ENCODE data around the gene CHD2.

The CHD2 gene

GRCh38 chr15:92963794-92964193, 63.7 kb downstream of the CHD2 start:
- DNase-seq: no peak

- DNase-seq: no peak
These were observed 69.0 kb downstream of the CHD2 start for GRCh38 chr15:92968926-92969651.

GRCh38 chr15:92970656-92971055, 70.5 kb downstream of the CHD2 start:
- no peak for DNase-seq

- no peak for DNase-seq
These were observed 71.0 kb downstream of the CHD2 start for GRCh38 chr15:92971081-92971480.

GRCh38 chr15:92971713-92972112, 71.6 kb downstream of the CHD2 start:
- no peak for DNase-seq

GRCh38 chr15:92974183-92974915, 74.2 kb downstream of the CHD2 start:
- no peak for DNase-seq

- DNase-seq: no peak
These were observed 79.0 kb downstream of the CHD2 start for GRCh38 chr15:92979011-92979701.

DNA sequence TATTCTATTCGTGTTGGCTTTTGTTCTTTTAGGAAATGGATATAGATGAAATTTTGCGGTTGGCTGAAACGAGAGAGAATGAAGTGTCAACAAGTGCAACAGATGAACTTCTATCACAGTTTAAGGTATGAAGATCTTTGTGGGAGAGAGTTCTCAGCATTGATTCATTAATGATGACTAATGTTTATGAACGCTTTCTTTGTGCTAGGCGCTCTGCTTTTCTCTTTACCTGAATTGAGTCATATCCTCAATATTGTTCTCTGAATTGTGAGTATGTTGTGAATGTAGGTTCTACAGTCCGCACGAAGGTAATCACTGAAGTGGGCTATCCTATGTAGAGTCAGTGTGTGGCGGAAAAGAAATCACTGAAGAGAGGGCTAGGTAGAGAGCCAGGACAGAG, 81.2 kb downstream of the CHD2 start:
- DNase-seq: no peak

DNA sequence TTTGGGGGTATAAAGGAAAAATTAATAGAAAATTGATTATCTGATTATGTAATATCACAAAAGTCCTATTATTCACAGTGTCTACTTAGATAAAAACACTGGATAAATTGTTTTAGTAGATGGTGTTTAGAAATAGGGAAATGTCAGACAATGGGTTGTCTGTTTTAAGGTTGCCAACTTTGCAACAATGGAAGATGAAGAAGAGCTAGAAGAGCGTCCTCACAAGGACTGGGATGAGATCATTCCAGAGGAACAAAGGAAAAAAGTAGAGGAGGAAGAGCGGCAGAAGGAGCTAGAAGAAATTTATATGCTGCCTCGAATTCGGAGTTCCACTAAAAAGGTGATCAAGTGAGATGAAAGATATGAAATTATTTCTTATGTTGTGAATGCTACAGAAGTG, 84.0 kb downstream of the CHD2 start:
- DNase-seq: no peak

- DNase-seq: no peak
These were observed 89.3 kb downstream of the CHD2 start for GRCh38 chr15:92989470-92989869.

- no peak for DNase-seq
These were observed 89.9 kb downstream of the CHD2 start for GRCh38 chr15:92990031-92990430.

DNA sequence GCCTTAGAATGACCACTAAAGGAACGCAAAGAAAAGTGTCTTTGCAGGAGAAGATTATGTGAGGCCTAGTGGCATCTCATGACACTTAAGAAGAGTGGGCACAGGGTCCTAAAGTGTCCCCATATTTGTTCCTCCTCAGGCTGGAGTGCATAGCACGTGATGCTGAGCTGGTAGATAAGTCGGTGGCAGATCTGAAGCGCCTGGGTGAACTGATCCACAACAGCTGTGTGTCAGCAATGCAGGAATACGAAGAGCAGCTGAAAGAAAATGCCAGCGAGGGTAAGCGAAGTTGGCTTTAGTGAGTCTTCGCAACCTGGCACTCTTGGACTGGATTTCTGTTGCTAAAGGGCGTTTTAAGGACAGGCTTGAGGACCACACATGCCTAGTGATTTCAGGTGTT, 92.6 kb downstream of the CHD2 start:
- no peak for DNase-seq

GRCh38 chr15:92997821-92998220, 97.7 kb downstream of the CHD2 start:
- no peak for DNase-seq

DNA sequence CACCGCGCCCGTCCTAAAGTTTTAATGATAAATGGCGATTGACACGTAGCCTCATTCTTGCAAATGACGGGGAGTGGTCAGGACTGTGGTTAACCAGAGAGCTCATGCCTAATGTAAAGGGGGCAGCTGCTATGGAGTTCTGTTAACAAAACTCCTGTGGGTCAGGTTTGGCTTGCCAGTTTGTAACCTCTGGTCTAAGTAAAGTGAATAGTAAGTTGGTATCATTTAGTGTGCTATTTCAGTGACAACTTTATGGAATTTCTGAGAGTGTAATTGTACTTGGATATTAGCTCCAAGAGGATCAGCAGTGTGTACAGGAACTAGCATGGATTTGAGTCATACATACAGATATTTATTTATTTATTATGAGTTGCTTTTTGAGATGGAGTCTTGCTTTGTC, 101.0 kb downstream of the CHD2 start:
- DNase-seq: no peak

DNA sequence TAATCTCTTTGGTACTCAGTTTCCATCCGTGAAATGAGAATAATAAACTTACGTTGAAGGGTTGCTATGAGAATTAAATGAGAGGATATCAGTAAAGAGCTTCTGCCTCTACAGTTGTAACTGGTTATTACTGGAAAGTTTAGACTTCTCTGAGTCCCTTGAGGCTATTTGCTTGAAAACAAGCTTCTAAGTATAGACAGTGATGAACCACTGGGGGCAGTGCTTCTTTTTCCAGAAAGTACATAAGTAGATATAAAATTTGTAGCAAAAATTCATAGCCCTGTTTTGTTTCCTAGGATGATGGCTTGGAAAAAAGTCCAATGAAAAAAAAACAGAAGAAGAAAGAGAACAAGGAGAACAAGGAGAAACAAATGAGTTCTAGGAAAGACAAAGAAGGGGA, 101.8 kb downstream of the CHD2 start:
- no peak for DNase-seq

GRCh38 chr15:93005133-93005532, 105.0 kb downstream of the CHD2 start:
- DNase-seq: no peak

DNA sequence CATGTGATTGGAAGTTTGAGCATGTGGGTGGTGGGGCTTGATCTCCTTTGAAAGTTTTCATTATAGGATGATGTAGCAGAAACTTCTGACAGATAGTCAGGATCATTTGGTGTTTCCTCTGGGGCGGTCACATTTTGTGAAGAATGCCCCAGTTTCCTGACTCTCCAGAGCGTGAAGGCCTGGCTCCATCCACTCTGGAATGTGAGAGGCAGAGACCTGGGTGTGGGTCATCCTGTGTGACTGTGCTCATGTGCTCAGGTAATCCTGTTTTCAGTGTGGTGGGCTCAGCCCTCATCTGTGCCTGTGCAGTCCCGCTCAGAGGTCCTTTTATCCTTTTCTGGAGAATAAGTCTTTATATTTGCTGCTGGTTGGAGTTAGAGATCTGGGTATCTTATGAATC, 107.9 kb downstream of the CHD2 start:
- no peak for DNase-seq

DNA sequence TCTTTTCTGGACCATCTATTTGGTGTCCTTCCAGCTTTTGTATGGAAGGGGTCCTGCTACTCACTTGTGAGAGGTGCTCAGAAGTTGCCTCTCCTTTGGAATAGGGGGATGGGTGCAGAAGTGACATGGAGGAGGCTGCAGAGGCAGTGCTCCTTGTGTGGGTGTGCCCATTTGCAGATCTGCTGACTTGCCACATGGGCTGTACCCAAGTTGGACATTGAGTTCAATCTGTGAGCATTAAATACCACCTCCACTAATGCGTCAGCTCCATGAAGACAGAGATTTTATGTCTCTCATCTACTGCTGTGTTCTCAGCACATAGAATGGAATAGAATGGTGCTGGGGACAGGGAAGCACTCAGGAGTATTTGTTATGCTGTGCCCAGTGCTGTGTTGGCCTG, 112.7 kb downstream of the CHD2 start:
- DNase-seq: no peak

- DNase-seq: no peak
These were observed 117.4 kb downstream of the CHD2 start for GRCh38 chr15:93017526-93017925.

- DNase-seq: no peak
These were observed 118.5 kb downstream of the CHD2 start for GRCh38 chr15:93018574-93018973.

GRCh38 chr15:93019090-93019489, 119.0 kb downstream of the CHD2 start:
- DNase-seq: no peak

DNA sequence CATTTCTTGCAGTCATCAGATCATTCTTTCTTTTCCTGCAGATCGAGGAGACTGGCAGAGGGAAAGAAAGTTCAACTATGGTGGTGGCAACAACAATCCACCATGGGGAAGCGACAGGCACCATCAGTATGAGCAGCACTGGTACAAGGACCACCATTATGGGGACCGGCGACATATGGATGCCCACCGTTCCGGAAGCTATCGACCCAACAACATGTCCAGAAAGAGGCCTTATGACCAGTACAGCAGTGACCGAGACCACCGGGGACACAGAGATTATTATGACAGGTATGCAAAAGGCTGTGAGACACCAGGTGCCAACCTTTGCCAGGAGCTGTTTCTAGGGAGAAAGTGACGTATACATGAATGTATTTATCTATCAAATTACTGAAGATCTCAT, 119.8 kb downstream of the CHD2 start:
- no peak for DNase-seq

GRCh38 chr15:93020976-93021772, 121.0 kb downstream of the CHD2 start:
- no peak for DNase-seq
